HG03460 (cell line): Measurements from ENCODE around the gene SAFB2.

Experiments
- ATAC-seq: cut with Tn5 transposase; IDR thresholded peaks from one replicate; pipeline ENCODE4 v1.9.1; 2021; ENCODE audit not compliant: unreplicated experiment

SAFB2 gene

DNA sequence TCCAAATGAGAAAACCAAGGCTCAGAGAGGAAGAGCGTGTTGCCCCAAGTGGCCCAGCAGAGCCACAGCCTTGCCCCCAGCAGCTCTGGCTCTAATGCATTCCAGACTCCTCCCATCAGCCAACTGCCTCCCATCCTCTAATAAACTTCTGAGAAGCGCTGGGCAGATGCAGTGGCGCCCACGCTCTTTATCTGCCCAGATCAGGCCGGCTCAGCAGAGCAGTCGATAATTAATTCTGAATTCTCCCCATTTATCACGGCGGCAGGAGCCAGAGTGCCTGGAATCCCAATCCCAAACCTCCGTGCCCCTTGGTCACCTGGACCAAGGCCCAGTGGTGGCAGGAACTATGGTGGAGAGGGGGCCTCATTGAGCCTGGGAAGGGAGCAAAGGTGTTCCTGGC lies 68.7 kb downstream of the SAFB2 start:
- no peak for ATAC-seq

DNA sequence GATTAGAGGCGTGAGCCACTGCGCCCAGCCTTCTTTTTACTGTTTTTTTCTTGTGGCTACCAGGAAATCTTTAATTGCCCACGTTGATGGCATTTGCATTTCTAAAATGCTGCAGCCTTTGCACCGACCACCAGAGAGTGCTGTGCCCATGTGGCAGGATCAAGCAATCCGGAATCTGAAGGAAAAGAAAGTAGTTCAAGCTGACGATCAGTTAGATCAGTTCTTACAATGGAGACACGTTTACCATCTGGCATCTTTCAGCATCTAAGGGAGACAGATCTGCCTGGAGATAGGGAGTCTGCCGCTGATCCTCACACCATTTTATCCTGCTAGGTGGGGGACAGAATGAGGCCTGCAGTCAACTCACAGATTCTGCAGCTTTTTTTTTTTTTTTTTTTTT lies 74.7 kb downstream of the SAFB2 start:
- no peak for ATAC-seq

DNA sequence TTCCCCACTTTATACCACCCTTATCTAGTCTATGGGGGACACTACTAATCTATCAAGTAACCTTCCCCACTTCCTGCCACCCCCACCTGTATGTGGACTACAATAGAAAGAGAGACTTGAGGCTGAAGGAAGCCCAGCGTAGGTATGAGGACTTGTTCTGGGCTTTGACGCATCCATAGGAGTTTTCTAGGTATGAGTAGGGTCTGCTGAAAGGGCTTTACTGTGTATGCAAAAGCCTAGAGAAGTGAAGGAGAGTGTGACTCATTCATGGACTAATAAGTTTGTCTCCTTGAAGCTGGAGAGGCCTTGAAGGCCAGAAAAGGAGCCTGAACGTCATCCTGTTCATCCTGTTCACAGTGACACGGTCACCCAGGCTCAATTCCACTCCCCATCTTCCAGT lies 76.6 kb downstream of the SAFB2 start:
- no peak for ATAC-seq

DNA sequence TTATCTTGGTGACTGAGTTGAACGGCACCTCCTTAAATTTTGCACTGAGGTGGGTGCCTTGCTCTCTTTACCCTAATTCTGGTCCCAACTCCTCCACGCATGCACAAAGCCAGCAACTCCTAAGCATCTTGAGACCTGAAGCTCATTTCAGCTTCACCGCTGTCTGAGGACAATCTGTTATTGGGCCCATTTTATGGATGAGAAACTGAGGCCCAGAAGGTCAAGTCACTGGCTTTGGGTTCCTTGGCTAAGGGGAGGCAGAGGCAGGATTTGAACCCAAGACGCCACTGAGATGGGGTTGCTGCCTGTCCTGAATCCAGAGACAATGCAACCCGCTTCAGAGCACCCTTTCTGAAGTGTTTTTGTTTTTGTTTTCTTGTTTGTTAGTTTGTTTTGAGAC lies 77.5 kb downstream of the SAFB2 start:
- ATAC-seq = no peak

DNA sequence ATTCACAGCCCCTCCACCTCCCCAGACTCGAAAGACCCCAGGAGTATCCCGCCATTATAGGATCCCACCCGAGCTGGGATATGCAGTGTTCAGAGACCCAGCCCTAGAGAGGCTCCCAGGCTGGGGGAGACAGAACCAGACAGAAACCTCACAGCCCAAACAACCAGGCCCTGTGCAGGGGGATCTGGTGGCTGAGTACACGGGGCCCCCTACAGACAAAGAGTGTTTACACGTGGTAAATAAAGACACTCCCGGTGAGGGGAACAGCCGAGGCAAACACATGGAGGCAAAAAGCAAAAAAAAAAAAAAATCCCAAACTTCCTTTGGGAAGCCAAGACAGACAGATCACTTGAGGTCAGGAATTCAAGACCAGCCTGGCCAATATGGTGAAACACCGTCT lies 79.9 kb downstream of the SAFB2 start:
- no peak for ATAC-seq

DNA sequence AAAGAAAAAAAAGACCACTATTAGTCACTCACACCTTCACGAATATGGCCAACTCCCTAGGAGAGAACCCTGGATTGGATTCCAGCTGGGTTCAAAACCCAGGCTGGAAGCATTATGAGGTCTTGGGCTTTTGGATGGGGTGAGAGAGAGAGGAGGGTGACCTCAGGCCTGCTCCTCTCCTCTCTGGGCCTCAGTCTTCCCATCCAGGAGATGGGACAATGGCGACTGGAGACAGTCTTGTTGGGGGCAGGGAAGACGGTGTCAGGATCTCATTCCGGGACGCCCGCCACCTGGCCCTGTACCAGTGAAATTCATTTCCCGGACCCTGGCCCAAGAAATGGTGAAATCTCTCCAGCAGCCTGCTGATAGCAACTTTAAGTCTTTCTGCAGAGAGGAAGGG lies 81.1 kb downstream of the SAFB2 start:
- no peak for ATAC-seq

DNA sequence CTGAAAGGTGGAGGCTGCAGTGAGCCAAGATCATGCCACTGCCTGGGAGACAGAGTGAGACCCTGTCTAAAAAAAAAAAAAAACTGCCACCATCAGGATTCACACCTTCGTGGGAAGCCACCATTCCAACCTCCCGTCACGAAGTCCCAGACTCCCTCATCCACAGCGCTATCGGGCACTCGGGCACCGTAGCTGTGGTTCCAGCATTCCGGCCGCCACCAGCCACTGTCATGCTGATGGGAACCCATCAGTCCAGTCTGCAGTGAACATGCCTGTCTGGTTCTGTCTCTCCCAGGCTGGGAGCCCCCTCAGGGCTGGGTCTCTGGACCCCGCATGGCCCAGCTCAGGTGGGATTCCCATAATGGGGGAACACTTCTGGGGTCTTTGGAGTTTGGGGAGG lies 82.4 kb downstream of the SAFB2 start:
- ATAC-seq = no peak

DNA sequence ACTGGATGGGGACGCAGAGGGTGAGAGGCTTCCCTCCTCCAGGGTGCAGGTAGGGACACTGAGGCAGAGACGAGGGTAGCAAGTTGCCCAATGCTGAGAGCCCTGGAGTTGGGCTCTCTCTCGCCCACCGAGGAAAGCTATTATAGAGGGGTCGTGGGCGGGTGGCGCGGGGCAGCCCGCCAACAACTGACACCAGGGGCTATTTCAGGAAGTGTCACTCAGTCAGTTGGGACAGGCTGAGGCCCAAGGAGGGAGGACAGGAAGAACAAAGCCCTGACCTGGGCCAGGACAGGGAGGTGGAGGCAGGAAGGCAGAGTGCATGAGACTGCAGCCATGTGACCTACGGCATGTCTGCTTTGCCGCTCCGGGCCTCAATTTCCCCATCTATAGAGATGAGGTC lies 84.7 kb downstream of the SAFB2 start:
- no peak for ATAC-seq
